GM23338 (cell line): ENCODE results near the gene MT1H.

Experiments
- CREB1 ChIP-seq: fragments of 250-450 bp; sonication (Bioruptor Pico); IDR thresholded peaks from 2 replicates; pipeline ENCODE4 v1.5.0; 2020; ENCODE audit warnings: low read depth, mild to moderate bottlenecking, moderate library complexity
- JUNB ChIP-seq: IDR thresholded peaks from one replicate; pipeline ENCODE4 v1.6.1; 2016; ENCODE audit warnings: antibody characterized with exemption; ENCODE audit not compliant: unreplicated experiment
- POLR2AphosphoS5 ChIP-seq: IDR thresholded peaks from 2 replicates; pipeline ENCODE4 v1.6.1; 2016; ENCODE audit warnings: antibody characterized with exemption, low read depth
- TF ChIP-seq, protein P1 (sequence below), 2 experiments: fragments of 200-600 bp in 1 of 2; sonication (generic) in 1 of 2; conservative IDR thresholded peaks; 2 replicates each; pipeline versions ENCODE4 v1.5.1 to v1.6.1; 2016 to 2017; ENCODE audit warnings: antibody characterized with exemption in 2 of 2, low read depth in 2 of 2, mild to moderate bottlenecking in 2 of 2, moderate library complexity in 1 of 2

DNA sequence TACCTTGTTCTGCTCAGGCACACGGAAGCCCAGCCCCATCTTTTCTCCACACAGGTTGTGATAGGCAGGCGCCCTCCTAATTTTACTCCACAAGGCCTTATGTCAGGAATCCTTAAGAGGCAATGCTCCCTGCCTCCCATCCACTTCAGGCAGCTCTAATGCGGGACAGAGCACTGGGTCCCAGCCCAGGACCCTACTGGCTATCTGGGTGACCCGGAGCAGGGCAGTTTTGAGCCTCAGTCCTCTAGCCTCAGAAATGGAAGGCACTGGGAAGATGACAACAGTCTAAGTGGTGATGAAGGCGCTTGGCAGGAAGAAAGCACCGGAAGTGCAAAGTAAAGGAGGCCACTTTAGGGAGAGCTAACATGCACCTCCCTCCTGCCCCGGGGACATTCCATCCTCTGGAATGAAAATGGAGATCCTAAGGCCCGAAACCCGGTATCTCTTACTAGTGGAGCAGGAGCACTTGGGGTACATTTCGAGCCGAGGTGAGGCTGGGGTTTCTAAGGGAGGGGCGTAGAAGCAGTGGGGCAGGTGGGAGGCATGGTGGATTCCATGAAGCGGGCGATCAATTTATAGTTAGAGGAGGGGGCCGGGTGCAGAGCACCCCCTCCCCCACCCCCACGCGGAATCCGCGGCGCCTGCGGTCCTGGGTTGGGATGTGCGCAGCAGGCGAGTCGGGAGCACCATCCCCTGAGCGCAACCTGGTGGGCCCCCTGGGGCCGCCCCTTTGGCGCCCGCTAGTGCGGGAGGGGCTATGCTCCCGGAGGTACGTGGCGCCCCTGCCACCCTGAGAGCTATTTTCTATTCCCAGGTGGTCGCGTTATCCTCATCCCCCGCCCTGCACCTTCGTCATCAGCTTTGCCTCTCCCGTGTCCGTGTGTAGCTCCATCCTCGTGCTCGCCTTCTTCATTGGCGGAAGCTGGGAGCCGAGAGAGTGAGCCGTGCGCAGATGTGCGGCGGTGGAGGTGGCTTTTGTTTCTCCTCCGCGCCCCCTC lies 7.0 kb upstream of the MT1H start:
- TF ChIP-seq, protein P1, sequence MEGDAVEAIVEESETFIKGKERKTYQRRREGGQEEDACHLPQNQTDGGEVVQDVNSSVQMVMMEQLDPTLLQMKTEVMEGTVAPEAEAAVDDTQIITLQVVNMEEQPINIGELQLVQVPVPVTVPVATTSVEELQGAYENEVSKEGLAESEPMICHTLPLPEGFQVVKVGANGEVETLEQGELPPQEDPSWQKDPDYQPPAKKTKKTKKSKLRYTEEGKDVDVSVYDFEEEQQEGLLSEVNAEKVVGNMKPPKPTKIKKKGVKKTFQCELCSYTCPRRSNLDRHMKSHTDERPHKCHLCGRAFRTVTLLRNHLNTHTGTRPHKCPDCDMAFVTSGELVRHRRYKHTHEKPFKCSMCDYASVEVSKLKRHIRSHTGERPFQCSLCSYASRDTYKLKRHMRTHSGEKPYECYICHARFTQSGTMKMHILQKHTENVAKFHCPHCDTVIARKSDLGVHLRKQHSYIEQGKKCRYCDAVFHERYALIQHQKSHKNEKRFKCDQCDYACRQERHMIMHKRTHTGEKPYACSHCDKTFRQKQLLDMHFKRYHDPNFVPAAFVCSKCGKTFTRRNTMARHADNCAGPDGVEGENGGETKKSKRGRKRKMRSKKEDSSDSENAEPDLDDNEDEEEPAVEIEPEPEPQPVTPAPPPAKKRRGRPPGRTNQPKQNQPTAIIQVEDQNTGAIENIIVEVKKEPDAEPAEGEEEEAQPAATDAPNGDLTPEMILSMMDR (conservative IDR thresholded peaks at IDR 0.05; ENCODE audit: low read depth in 2 of 2): no peak
- TF ChIP-seq POLR2AphosphoS5 (peak; percentile 40), CREB1 (CRISPR knock-in tag) (no peak), JUNB (no peak)
